Brain microvascular endothelial cell (primary cell): ENCODE results near the gene VWA5B1.

Experiments used
- DNase-seq: peaks from one replicate; pipeline ENCODE4 v3.0.0-alpha.2; 2020
- H3K27ac ChIP-seq: fragments of 250-450 bp; sonication (Bioruptor Pico); 2 replicates; pipeline ENCODE4 v1.5.1; 2020; ENCODE audit warnings: mild to moderate bottlenecking, moderate library complexity
- H3K27me3 ChIP-seq: fragments of 250-450 bp; sonication (Bioruptor Pico); replicated peaks from 2 replicates; pipeline ENCODE4 v1.5.1; 2020; ENCODE audit warnings: mild to moderate bottlenecking
- H3K36me3 ChIP-seq: fragments of 250-450 bp; sonication (Bioruptor Pico); replicated peaks from 2 replicates; pipeline ENCODE4 v1.5.1; 2020; ENCODE audit warnings: mild to moderate bottlenecking
- H3K4me3 ChIP-seq: 2 replicates; pipeline ENCODE4 v1.5.1; 2011; ENCODE audit warnings: low read depth, mild to moderate bottlenecking, control low read depth, low read length, moderate library complexity
- CTCF ChIP-seq: IDR thresholded peaks from 2 replicates; pipeline ENCODE4 v1.5.1; 2011; ENCODE audit warnings: low read depth, mild to moderate bottlenecking, moderate library complexity, low read length, control low read depth, inconsistent platforms; ENCODE audit errors: missing control alignments
- in situ Hi-C: cut with HindIII; loops from 2 replicates; pipeline ENCODE4 v1.10.0; 2017; ENCODE audit warnings: low sequenced_read_pairs, low pct_ligation_motif_present

Gene VWA5B1

GRCh38 chr1:20252587-20252986 is 38.1 kb upstream of the VWA5B1 start:
- Histone ChIP-seq H3K36me3 (no peaks in the 10 kb centered on the region), H3K27ac (no peak overlapping the region), H3K27me3 (no peaks in the 10 kb centered on the region), H3K4me3 (no peak overlapping the region)
- no peak for DNase-seq
- TF ChIP-seq CTCF = no peak
- in situ Hi-C loops = no loop called here

- Histone ChIP-seq H3K27ac (no peak overlapping the region), H3K27me3 (no peaks in the 10 kb centered on the region), H3K4me3 (no peak overlapping the region), H3K36me3 (no peaks in the 10 kb centered on the region)
- peak; percentile 53 for DNase-seq
- TF ChIP-seq CTCF = no peak
- in situ Hi-C loops = no loop called here
Observed at GRCh38 chr1:20255666-20256065, 35.0 kb upstream of the VWA5B1 start.

- in situ Hi-C loops = no loop called here
- no peak for TF ChIP-seq CTCF
- no peak for DNase-seq
- Histone ChIP-seq H3K27me3 (no peaks in the 10 kb centered on the region), H3K36me3 (no peaks in the 10 kb centered on the region), H3K4me3 (no peak overlapping the region), H3K27ac (no peak overlapping the region)
Observed at GRCh38 chr1:20259646-20260045, 31.0 kb upstream of the VWA5B1 start.

- Histone ChIP-seq H3K27ac (no peak overlapping the region), H3K36me3 (no peaks in the 10 kb centered on the region), H3K27me3 (no peaks in the 10 kb centered on the region), H3K4me3 (no peak overlapping the region)
- DNase-seq = no peak
- TF ChIP-seq CTCF = no peak
- in situ Hi-C loops = no loop called here
Observed at GRCh38 chr1:20261095-20261494, 29.6 kb upstream of the VWA5B1 start.

- H3K27ac ChIP-seq = no peak overlapping the region
- TF ChIP-seq CTCF = no peak
- no peaks in the 10 kb centered on the region for H3K27me3 ChIP-seq
- no peak overlapping the region for H3K4me3 ChIP-seq
- in situ Hi-C loops = no loop called here
- no peaks in the 10 kb centered on the region for H3K36me3 ChIP-seq
- DNase-seq = no peak
Observed at GRCh38 chr1:20262810-20263534, 27.7 kb upstream of the VWA5B1 start.

GRCh38 chr1:20265250-20265649 is 25.4 kb upstream of the VWA5B1 start:
- no peak overlapping the region for H3K4me3 ChIP-seq
- in situ Hi-C loops = no loop called here
- H3K27me3 ChIP-seq = no peaks in the 10 kb centered on the region
- no peak for TF ChIP-seq CTCF
- H3K27ac ChIP-seq = no peak overlapping the region
- no peaks in the 10 kb centered on the region for H3K36me3 ChIP-seq
- no peak for DNase-seq
